ENCODE data around the gene ANKRD40. TPM values are rescaled to one million over a fixed set of nuclear protein-coding genes. Genes with fewer than 3 reads are reported as not detected.
"Not testable (repeated sequence)": the region's sequence is repeated elsewhere in the genome, so short reads cannot be mapped to it uniquely, and the experiment has no call there.

The ANKRD40 gene
- total RNA-seq, 2 donors from 2014 or later, result 23.9 to 28.8 TPM

DNA sequence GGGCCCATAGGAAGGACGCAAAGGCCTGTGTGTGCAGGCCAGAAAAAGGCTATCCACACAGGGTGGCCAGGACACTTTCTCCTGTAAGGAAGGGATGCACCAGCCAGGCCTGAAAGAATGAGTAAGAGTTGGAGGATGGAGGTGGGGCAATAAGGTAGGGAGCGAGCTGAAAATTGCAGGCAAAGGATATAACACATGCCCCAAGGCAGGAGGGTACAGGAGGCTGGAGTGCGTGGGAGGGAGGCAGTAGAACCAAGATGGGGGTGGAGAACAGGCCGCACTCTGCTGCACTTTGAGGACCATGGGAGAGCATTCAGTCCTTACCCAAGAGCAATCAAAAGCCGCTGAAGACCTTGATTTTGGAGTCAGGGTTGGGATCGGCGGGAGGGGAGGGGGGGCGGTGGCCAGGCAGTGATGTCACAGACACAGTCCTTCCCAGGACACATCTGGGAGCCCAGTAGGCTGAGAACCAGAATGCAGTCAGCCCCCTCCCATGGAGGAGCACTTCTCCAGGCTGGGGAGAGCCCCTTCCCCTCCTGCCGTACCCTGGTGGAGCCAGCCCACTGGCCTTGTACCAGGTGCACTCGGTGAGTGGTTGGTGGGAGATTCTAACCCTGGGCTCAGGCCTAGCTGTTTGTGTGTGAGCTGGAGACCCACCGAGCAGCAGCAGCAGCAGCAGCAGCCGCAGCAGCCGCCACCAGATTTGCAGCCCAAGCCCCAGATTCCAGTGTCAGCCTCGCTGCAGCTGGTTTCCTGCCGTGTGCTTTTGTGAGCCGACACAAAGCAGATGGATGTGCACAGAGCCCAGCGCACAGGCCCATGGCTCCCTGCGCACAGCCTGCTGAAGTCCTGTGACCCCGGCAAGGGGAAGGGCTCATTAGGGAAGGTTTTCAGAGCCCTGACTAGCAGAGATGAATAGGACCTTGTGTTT, 17.5 kb downstream of the ANKRD40 start:
- intact Hi-C loops (cut with DNase I, micrococcal nuclease), result loop anchor here (5.0 to 10.0 kb wide), 2 partner anchors 58 to 135 kb away; partner anchors contain the start of gene ABCC3 (in 1 of the 2)
- DNase-seq, result no peak
- ATAC-seq, result no peak

DNA sequence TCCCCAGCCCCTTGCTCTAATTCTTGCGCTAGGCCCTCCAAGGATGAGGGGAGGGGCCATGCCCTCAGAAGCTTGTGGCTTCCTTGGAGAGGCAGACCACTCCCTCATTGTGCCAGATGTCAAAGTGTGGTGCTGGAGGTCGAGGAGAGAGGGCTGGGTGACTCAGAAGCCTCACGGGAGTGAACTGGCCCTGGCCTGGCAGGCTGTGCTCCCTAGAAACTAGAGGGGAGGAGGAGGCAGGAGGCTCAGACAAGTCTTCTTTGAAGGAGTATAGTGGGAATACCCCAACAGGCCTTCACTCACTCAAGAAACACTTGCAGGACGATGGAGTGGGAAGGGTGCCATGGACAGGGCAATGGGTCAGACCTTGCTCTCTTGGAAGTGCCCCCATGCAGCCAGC, 18.5 kb downstream of the ANKRD40 start:
- ATAC-seq (no peak), DNase-seq (no peak)
- intact Hi-C loops (cut with DNase I, micrococcal nuclease), result no loop called here

DNA sequence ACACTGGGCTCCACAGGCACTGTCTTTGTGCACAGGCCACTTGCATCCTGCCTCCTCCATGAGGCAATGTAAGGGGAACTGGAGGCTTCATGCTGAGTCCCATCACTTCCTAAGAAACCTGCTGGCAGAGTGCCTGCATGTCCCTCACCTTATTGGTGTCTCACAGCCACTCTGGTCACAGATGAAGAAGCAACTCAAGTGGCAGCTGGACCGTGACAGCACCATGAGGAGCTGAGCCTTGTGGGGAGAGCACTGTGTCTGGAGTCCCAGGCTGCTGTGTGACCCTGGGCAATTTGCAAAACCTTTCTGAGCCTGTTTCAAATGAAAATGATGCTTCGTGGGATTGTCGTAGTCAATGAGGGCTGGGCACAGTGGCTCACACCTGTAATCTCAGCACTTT, 19.5 kb downstream of the ANKRD40 start:
- intact Hi-C loops (cut with DNase I, micrococcal nuclease), result no loop called here
- ATAC-seq (no peak), DNase-seq (no peak)

DNA sequence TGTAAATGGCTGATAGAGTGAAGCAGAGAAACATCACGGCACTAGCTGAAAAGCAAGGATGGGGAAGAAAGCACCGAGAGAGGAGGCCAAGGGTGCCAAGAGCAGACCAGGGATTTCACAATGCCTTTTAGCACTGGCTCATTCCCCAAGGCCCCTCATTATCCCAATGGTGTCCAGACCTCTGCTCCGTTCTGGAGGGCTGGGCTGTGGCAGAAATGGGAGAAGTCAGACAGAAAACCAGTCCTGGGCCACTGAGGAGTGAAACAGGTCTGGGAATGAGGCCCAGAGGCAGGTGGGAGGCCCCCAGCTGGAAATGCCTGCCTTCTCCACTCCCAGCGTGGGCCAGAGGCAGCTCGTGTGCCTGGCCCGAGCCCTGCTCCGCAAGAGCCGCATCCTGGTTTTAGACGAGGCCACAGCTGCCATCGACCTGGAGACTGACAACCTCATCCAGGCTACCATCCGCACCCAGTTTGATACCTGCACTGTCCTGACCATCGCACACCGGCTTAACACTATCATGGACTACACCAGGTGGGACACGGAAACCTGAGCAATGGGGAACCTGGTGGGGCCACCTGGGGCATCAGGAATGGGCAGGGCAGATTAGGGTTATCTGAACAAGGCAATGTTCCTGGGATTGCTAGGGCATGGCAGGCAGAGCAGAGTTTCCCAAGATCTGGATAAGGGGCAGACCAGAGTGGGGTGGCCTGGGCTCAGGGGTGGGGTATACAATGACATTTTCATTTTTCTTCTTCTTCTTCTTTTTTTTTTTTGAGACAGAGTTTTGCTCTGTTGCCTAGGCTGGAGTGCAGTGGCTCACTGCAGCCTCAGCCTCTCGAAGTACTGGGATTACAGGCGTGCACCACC, 20.3 kb downstream of the ANKRD40 start:
- ATAC-seq, result no peak
- DNase-seq, result no peak
- intact Hi-C loops (cut with DNase I, micrococcal nuclease), result no loop called here

DNA sequence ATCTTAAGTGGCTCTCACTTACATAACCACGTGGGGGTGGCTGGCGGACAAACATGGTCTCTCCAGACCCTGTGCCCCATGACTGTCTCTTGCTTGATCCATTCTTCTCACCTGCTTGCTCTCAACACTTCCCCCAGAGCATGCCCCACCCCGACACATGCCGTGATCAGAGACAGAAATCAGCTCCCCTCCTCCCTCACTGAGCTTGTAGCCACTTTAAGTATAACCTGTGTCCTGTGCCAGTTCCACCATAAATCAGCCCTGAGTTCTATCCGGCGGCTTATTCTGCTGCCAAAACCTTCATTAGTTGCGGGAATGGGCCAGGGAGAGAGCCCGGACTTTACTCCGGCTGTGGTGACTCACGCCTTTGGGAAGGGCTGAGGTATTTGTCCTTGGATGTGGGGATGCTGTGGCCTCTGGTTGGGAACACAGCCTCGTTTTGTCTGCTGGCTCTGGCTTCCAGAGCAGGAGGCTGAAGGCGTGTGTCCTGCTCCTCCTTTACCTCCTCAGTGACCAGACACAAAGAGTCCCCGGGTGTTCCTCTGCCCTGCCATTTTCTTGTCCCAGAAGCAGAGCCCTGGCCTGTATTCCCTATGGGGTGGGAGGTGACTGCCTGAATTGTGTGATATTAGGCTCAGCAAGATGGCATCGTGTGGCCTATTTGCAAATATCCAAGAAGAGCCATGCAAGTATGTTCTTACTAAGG, 21.1 kb downstream of the ANKRD40 start:
- ATAC-seq (peak; percentile 76), DNase-seq (peak; percentile 75 to 92)
- intact Hi-C loops (cut with DNase I, micrococcal nuclease), result no loop called here

DNA sequence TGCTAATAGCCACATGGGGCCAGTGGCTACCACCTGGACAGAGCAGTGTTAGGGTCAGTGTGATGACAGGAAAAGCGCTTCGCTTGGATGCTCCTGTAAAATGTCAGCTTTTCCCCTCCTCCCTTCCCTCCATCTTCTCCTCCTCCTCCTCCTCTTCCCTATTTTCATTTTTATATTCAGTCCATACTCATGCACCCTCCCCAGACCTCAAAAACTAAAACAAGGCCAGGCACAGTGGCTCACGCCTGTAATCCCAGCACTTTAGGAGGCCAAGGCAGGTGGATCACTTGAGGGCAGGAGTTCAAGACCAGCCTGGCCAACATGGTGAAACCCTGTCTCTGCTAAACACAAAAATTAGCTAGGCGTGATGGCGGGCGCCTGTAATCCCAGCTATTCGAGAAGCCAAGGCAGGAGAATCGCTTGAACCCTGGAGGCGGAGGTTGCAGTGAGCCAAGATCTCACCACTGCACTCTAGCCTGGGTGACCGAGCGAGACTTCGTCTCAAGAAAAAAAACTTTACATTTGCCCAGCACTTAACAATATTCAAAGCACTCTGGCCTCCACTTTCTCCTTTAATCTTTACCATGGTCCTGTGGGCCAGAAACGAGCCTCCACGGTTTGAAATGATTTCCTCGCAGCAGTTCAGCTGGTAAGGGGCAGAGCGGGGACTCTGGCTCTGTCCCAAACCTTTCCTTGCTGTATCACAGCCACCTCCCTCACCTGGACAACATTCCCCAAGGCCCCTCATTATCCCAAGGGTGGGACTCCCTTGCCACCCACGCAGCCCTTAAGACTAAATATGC, 21.8 kb downstream of the ANKRD40 start:
- DNase-seq (no peak), ATAC-seq (peak; percentile 1)
- intact Hi-C loops (cut with DNase I, micrococcal nuclease), result no loop called here

DNA sequence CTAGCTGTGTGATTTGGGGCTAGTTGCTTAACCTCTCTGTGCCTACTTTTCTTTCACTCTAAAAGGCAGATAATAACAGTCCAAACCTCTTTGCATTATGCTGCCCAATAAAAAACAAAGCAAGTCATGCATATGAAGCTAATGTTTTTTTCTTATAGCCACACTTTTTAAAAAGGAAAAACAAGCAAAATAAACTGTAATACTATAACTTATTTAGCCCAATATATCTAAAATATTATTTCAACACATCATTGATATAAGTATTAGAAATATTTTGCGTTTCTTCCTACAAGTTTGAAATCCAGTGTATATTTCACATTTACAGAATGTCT, 22.4 kb downstream of the ANKRD40 start:
- ATAC-seq, result no peak
- no peak for DNase-seq
- intact Hi-C loops (cut with DNase I, micrococcal nuclease), result no loop called here

DNA sequence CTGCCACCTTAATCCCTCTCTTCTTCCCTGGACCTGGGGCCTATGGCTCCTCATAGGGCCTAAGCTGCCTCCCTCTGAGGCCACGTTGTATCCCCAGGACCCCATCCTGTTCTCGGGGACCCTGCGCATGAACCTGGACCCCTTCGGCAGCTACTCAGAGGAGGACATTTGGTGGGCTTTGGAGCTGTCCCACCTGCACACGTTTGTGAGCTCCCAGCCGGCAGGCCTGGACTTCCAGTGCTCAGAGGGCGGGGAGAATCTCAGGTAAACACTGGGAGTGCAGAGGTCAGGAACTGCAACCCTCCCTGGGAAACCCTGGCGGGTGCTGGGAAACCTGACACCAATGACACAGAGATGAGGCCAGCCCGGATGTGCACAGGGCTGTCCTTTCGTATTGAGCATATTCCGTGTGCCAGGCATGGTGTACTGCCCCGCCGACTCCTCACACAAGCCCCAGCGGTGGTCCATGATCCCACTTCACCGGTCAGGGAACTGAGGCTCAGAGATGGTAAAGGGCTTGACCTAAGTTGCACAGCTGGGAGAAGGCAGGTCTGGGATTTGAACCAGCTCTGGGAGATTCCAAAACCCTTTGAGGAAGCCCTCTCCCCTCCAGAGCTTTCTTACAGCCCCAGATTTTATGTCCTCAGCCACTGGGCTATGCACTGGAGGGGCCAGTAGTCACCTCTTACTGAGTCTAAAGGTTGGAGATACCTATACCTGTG, 22.9 kb downstream of the ANKRD40 start:
- DNase-seq, result peak; percentile 77 to 90
- ATAC-seq, result peak; percentile 73
- intact Hi-C loops (cut with DNase I, micrococcal nuclease), result no loop called here

DNA sequence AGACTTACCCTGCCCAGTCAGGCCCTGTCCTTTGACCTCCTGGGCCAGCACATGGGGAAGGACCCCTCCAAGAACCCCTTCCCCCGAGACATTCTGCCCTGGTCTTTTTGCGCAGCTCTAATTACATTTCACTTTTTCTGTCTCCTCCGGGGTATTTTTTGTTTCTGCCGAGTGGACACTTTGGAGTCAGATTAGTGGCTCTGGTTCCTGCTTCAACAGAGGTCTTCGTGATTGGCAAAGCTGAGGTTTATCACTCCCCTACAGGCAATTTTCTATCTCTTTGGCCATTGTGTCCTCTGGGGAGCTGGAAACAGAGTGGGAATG, 23.5 kb downstream of the ANKRD40 start:
- DNase-seq (no peak), ATAC-seq (no peak)
- intact Hi-C loops (cut with DNase I, micrococcal nuclease), result no loop called here

DNA sequence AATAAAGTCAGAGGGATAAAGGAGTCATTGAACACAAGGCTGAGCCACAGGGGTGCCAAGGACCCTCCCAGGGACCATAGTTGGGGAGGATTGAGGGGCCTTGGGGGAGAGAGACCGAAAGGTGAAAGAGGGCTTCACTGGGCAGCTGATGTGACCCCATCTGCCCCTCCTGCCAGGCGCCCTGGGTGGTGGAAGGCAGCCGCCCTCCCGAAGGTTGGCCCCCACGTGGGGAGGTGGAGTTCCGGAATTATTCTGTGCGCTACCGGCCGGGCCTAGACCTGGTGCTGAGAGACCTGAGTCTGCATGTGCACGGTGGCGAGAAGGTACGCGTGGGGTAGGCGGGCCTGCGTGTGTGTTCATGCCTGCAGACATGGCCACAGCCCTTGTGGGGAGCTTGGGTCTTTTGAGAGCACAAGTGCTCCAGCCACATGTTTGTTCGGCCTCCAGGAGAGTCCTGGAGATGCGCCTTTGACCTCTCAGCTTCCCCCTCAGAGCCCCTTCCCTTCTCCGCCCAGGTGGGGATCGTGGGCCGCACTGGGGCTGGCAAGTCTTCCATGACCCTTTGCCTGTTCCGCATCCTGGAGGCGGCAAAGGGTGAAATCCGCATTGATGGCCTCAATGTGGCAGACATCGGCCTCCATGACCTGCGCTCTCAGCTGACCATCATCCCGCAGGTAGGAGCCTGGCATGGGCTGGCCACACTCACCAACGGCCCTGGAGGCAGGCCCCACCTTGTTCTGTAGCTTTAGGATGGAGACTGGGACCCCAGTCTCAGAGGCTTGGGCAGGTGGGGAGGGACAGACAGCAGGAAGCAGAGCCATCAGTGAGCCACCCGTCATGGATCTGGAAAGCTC, 24.1 kb downstream of the ANKRD40 start:
- DNase-seq (no peak), ATAC-seq (no peak)
- intact Hi-C loops (cut with DNase I, micrococcal nuclease), result no loop called here

DNA sequence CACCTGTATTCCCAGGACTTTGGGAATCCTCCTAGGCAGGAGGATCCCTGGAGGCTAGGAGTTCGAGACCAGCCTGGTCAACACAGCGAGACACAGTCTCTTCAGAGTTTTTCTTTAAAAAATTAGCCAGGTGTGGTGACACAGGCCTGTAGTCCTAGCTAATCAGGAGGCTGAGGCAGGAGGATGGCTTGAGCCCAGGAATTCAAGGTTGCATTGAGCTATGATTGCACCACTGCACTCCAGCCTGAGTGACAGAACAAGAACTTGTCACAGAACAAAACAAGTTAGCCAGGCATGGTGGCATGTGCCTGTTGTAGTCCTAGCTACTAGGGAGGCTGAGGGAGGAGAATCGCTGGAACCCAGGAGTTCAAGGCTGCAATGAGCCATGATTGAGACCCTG, 24.8 kb downstream of the ANKRD40 start:
- intact Hi-C loops (cut with DNase I, micrococcal nuclease), result no loop called here
- no peak for DNase-seq
- no peak for ATAC-seq

DNA sequence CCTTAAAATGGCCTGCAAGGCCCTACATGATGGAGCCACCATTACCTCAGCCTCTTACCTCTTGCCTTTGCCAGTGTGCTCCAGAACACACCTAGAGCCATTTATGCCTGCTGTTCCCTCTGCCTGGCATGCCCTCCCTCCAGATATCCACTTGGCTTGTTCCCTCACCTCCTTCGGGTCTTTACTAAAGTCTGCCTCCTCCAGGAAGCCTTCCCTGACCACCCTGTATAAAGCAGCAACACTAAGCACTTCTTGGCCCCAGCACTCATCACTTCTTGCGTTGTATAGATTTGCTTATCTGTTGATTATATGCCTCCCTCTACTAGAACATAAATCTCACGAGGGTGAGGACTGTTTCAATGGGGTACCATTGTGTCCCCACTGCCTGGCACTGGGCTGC, 25.3 kb downstream of the ANKRD40 start:
- DNase-seq (no peak), ATAC-seq (no peak)
- intact Hi-C loops (cut with DNase I, micrococcal nuclease), result no loop called here

DNA sequence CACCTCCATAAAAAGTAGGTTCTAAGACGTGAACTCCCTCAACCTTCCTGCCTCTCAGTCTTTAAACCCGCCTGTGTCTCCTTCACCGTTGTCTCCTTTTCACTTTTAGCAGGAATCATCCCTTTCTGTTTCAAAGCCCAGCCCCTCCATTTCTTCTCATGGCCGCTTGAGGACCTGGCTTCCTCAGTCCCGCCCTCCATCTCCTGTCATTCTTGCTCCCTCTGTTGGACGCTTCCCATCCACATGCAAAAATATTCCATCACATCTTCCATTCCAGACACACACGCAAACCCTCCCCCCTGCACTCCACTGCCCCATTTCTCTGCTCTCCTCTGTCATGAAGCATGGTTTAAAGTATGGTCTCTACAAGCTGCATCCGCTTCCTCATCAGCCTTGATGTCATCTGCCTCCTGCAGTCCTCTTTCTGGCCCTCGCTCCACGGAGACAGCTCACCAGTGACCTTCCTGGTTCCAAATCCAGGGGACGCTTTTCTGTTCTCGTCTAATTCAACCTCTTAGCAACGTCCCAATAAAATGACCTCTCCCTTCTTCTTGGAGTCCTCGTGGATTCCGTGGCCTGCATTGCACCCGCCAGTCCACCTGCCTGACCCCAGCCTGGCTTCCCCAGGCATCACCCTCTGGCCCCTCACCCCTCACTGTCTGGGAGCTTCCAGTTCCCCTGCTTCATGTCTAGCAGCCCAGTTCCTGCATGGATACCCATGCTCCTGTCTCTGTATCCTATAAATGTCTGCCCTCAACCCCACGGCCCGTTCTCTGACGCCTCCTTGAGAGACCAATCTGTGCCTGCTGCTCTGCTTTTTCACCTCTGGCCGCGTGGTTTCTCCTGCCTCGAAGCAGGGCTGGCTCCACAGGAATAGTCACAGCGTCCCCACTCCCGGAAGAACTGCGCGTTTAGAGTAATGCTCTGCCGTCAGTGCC, 26.2 kb downstream of the ANKRD40 start:
- ATAC-seq (peak; percentile 33), DNase-seq (peak in 1 of 2 donors; percentile 54)
- intact Hi-C loops (cut with DNase I, micrococcal nuclease), result no loop called here

DNA sequence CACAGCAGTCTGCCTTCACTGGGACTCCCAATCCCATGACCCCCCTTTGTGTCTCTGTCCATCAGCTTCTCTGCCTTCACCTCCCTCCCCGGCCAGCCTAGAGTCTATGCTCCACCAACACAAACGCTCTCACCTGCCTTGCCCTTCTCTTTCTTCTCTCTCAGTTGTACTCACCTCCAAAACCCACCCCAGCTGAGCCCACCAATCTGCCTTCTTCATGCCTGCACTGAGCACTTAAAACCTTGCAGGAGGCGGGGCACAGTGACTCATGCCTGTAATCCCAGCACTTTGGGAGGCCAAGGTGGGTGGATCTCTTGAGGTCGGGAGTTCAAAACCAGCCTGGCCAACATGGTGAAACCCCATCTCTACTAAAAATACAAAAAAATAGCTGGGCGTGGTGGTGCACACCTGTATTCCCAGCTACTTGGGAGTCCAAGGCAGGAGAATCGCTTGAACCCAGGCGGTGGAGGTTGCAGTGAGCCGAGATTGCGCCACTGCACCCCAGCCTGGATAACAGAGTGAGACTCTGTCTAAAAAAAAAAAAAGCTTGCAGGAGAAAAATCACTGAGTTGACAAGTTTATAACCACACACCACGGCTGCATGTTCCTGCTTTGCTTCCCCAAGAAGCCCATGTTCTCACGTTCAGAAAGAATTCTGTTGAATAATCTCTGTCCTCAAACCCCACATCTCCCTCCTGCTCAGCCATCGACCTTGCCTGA, 27.0 kb downstream of the ANKRD40 start:
- DNase-seq, result not testable (repeated sequence)

DNA sequence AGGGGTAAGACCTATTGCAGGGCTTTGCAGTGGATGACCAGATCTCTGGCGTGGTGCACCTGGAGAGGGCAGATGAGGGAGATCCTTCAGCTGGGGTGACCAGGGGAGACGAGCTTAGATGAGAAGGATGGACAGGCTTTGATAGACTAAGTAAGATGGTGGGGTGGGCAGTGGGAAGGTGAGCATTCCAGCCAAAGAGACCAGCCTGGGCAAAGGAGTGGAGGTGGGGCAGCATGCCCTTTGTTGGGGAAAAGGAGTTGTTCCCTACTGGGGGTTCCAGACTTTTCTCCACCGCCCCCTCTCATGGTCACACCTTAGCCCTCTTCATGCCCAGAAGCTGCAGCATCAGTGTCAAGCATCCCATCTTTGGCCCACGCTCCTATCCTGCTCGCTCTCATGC, 27.6 kb downstream of the ANKRD40 start:
- intact Hi-C loops (cut with DNase I, micrococcal nuclease), result no loop called here
- ATAC-seq (no peak), DNase-seq (no peak)

More for the DNA sequence above, 27.0 kb downstream of the ANKRD40 start:
- intact Hi-C loops (cut with DNase I, micrococcal nuclease); ATAC-seq: not testable (repeated sequence)

Data from left colon (tissue), 2 donors.